GM10847 (cell line): ENCODE data around the gene LITAF.

ENCODE experiments used
- POLR2A ChIP-seq: IDR thresholded peaks from 2 replicates; pipeline ENCODE4 v1.6.1; 2011; ENCODE audit not compliant: insufficient read length; ENCODE audit errors: extremely low read depth

The LITAF gene

GRCh38 chr16:11553371-11553770 lies 33.3 kb downstream of the LITAF start:
- TF ChIP-seq POLR2A, result no peak

DNA sequence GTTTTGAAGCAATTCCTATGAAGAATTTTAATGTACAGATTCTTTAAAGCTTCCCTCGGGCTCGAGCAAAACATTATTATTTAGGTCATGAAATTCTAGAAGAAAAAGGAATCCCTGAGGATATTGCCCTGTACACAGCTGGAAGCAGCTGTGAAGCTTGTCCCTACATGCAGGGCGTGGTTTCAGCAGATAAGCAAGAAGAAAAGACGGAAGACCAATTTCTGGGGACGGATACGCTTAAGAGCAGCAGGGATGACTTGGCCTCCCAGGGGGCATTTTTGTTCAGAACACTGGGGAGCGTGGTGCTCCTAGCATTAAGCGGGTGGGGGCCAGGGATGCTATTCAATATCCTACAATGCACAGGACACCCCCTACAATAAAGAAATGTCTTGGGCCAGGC lies 34.3 kb downstream of the LITAF start:
- TF ChIP-seq POLR2A, result no peak

GRCh38 chr16:11551842-11552241 lies 34.9 kb downstream of the LITAF start:
- TF ChIP-seq POLR2A, result no peak

DNA sequence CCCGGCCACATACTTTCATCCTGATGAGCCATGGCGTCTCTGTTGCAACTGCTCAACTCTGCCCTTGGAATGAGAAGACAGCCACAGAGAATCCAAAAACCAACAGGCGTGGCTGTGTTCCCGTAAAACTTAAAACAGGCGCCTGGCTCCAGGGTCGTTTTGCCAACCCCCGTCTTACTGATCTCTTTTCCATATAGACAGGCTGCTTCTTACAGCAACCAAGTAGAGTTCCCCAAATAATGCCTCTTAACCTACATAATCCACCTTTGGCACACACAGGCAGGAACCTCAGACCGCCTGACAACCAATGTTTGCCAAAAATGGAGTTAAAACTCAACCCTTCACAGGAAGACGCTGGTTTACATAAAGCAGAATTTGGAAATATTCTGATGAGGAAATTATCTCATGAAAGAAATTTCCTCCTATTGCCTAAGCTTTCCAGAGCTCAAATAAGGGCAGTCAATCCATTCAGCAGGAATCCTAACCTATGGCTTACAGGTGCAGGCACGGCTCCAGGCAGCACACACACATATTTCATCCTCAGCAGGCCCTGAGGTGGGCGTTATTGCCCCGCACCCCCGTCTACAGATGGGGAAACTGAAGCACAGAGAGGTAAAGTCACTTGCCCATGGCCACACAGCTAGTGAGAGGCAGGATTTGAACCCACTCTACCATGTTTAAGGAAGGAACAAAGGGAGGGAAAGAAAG lies 35.8 kb downstream of the LITAF start:
- TF ChIP-seq POLR2A, result no peak

DNA sequence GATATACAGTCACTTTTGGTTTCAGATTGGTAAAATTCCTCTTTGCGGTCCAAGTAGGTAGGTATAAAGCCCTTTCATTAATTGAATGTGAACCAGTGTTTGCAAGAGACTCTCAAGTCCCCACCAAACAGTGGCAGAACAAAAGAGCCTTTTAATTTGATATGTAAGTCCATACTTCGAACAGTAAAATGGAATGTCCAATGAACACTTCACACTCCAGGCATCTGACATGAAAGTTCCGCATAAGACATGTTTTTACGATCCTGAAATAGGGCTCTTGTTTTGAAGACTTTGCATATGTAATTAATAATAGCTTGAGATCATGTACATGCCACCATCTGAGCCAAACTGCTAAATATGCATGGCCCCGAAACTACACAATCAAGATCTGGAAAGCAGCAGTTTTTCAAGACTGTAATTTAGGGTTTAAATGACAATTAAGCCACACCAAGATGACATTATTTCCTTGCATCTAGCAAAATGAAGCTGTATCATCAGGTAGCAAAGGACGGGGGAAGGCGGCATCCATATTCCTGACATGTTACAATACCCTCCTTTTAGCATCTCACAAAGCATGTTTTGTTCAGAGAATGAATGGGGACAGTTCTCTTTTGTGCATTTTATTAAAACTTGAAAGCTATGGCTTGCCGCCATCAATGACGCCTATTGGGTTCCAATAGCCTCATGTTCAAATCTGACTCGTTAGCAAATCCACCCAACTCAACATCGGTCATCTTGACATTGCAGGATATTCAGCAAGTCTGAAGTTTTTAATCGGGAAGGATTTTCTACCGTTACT lies 39.4 kb downstream of the LITAF start:
- no peak for TF ChIP-seq POLR2A

GRCh38 chr16:11546608-11547061 lies 40.1 kb downstream of the LITAF start:
- TF ChIP-seq POLR2A, result no peak

GRCh38 chr16:11543661-11544393 lies 42.9 kb downstream of the LITAF start:
- TF ChIP-seq POLR2A, result no peak

DNA sequence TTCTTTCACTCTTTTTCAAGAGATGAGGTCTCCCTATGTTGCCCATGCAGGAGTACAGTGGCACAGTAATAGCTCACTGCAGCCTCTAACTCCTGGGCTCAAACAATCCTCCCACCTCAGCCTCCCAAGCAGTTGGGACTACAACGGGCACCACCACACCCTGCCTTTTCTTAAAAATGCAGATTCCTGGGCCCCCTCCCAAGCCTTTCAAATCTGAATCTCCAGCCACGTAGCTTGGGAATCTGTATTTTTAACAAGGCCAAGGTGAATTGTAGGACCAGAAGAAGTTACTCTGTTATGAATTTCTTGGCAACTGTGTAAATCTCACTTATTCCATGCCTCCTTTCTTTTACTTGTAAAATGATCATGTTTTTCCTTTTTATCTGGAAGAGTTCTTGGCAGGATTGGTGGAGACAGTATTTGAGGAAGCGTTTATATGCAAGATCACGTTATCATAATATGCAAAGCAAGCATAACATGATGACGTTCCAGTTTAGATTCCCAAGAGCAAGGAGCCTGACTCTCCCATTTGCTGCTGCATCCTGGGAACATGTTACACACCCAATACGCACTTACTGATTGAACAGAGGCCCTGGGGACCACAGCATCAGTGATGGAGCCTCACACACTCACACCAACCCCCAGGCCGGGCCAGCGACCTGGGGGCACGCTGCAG lies 44.5 kb downstream of the LITAF start:
- no peak for TF ChIP-seq POLR2A

DNA sequence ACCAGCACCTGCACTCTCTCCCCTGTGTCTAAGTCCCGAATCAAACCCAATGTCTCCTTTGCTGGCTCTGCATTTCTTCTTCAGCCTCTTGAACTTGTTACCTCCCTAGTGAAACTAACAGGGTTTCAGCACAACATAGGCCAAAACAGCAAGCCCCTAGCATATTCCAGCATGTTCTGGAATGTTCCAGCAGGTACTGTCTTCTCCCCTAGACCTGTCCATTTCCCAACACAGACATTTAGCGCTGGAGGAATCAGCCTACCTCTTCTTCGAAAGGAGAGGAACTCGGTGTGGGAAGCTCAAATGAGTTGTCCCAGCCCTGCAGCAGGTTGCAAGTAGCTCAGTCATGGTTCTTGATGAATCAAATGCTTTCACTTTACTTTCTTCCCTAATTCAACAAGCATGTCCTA lies 47.1 kb downstream of the LITAF start:
- TF ChIP-seq POLR2A, result no peak

- TF ChIP-seq POLR2A, result no peak
Observed at GRCh38 chr16:11538880-11539279, 47.8 kb downstream of the LITAF start.

DNA sequence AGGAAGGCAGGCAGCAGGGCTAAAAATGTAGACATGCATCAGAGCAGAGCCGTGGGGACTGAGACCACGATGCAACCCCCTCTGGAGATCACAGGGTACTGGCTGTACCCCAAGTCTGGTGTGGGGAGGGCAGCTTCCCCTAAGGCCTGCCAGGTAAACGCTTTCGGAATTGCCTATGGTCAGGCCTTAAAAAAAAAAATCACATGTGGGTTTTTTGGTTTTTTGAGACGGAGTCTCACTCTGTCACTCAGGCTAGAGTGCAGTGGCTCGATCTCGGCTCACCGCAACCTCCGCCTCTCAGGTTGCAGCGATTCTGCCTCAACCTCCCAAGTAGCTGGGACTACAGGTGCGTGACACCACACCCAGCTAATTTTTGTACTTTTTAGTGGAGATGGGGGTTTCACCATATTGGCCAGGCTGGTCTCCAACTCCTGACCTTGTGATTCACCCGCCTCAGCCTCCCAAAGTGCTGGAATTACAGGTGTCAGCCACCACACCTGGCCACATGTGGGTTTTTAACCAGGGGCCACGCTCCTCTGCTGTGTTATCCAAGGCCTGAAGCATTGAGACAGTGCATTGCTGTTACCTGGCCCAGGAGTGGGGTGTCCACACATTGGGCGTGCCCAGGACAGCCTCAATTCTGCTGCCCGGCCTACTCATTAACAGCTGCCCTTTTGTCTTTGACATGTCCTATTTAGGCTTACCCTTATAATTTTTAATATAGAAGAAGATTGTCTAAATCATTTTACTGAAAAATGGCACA lies 50.4 kb downstream of the LITAF start:
- TF ChIP-seq POLR2A, result no peak

GRCh38 chr16:11535494-11535893 lies 51.2 kb downstream of the LITAF start:
- no peak for TF ChIP-seq POLR2A

DNA sequence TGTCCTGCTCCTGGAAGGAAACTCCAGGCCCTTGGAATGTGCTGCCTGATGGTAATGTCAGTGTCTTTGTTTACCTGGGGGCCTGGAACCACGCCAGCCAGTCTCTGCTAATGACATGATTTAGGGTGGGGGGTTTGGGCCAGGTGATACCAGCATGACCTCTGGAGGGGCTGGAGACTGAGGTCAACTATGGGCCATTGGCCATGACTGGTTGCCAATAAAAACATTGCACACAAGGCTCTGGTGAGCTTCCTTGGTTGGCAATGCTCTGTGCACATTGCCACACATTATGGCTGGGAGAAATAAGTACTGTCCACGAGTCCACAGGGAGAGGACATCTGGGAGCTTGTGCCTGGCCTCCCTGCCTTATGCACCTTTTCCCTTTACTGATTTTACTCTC lies 52.5 kb downstream of the LITAF start:
- no peak for TF ChIP-seq POLR2A

DNA sequence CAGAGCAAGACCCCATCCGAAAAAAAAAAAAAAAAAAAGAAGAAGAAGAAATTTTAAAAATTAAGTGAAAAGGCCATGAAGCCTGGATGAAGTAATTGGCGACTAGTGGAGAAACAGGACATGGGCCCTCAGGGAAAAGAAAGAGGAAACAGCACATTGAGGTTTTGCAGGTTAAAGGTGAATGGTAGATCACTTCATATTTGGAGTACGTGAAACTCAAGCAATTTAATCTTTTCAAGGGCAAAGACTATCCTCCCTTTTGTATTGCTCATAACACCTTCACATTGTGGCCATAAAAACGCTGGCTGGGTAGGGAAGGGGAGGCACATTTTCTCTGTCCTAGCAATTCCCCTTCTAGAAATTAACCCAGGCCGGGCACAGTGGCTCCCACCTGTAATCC lies 53.1 kb downstream of the LITAF start:
- TF ChIP-seq POLR2A, result no peak
